Measurements from ENCODE around the gene EEF1AKMT1.

- TF ChIP-seq, protein P1, sequence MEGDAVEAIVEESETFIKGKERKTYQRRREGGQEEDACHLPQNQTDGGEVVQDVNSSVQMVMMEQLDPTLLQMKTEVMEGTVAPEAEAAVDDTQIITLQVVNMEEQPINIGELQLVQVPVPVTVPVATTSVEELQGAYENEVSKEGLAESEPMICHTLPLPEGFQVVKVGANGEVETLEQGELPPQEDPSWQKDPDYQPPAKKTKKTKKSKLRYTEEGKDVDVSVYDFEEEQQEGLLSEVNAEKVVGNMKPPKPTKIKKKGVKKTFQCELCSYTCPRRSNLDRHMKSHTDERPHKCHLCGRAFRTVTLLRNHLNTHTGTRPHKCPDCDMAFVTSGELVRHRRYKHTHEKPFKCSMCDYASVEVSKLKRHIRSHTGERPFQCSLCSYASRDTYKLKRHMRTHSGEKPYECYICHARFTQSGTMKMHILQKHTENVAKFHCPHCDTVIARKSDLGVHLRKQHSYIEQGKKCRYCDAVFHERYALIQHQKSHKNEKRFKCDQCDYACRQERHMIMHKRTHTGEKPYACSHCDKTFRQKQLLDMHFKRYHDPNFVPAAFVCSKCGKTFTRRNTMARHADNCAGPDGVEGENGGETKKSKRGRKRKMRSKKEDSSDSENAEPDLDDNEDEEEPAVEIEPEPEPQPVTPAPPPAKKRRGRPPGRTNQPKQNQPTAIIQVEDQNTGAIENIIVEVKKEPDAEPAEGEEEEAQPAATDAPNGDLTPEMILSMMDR (IDR thresholded peaks at IDR 0.05), result no peak
- no peak for TF ChIP-seq POLR2A (IDR thresholded peaks at IDR 0.05)
Measured at GRCh38 chr13:20814224-20814910, 40.6 kb upstream of the EEF1AKMT1 start.
